ENCODE measurements around the gene FDXR. TPM values are rescaled to one million over a fixed set of nuclear protein-coding genes. Genes with fewer than 3 reads are reported as not detected.

The FDXR gene
- total RNA-seq, 1 experiment from 2014 or later, result 39.7 TPM

- Histone ChIP-seq H3K18ac (ENCODE audit: insufficient read length, low read depth, low read length) (no peak overlapping the region), H2AFZ (ENCODE audit: low read length) (no peak overlapping the region), H3K4me1 (ENCODE audit: insufficient read depth, low read length) (no peaks in the 10 kb centered on the region), H2BK5ac (ENCODE audit: insufficient read length, low read length) (no peak overlapping the region), H4K5ac (ENCODE audit: insufficient read length, low read depth, low read length) (no peak overlapping the region), H2BK120ac (ENCODE audit: low read depth, low read length, poor library complexity, severe bottlenecking) (no peak overlapping the region), H4K20me1 (ENCODE audit: control insufficient read depth, insufficient read depth, insufficient read length) (peaks cover 3% of the 10 kb centered on the region), H3K23ac (ENCODE audit: insufficient read length, low read depth, low read length) (no peak overlapping the region), H3T11ph (ENCODE audit: low read length) (no peak overlapping the region), H3K14ac (ENCODE audit: insufficient read depth, low read length) (no peak overlapping the region), H2BK20ac (ENCODE audit: low read depth, low read length, poor library complexity, severe bottlenecking) (no peak overlapping the region), H2BK12ac (ENCODE audit: insufficient read length, low read depth, low read length) (no peak overlapping the region), H3K27ac (ENCODE audit: insufficient read length, low read depth, low read length) (no peak overlapping the region), H3K4me2 (ENCODE audit: insufficient read depth, insufficient read length, low read length) (no peak overlapping the region), H3K79me2 (ENCODE audit: insufficient read depth, low read length) (no peaks in the 10 kb centered on the region), H4K8ac (replicated peaks; ENCODE audit: insufficient read length, low read depth, low read length) (no peak overlapping the region), H4K91ac (ENCODE audit: insufficient read length, low read depth, low read length) (no peak overlapping the region), H2BK15ac (ENCODE audit: low read depth, low read length) (no peak overlapping the region), H3K23me2 (ENCODE audit: insufficient read length, low read depth, low read length, poor library complexity, severe bottlenecking) (no peaks in the 10 kb centered on the region), H3K27me3 (ENCODE audit: insufficient read depth, low read length) (no peaks in the 10 kb centered on the region), H3K9me3 (ENCODE audit: control insufficient read depth, low read depth, low read length) (no peaks in the 10 kb centered on the region), H3K56ac (ENCODE audit: insufficient read length, low read depth, low read length) (no peak overlapping the region), H3K9ac (ENCODE audit: extremely low read depth, insufficient read length, low read length) (no peak overlapping the region), H3K79me1 (ENCODE audit: insufficient read depth, low read depth, low read length, poor library complexity, severe bottlenecking) (no peaks in the 10 kb centered on the region), H2AK5ac (ENCODE audit: insufficient read length, low read length) (no peak overlapping the region), H3K4ac (ENCODE audit: low read depth, low read length) (no peak overlapping the region)
- WGBS (ENCODE audit: extremely low coverage, insufficient read length, low lambda C conversion rate), result no CpG with 5 or more reads among the region's 22 CpGs
- Mint-ChIP-seq H3K4me3 (no peak overlapping the region), H3K27ac (no peak overlapping the region), H3K27me3 (ENCODE audit: low read depth) (peaks cover 6% of the 10 kb centered on the region), H3K4me1 (peaks cover 0 to 6% of the 10 kb centered on the region in 2 experiments; a peak in 1 of 4 replicates), H3K9me3 (no peaks in the 10 kb centered on the region), H3K36me3 (ENCODE audit: insufficient read depth in 1 of 3, low read depth in 3 of 3) (peaks cover 5 to 10% (median 8%) of the 10 kb centered on the region in 3 experiments; a peak in 6 of 7 replicates)
- no peak for DNase-seq
- no peak for TF ChIP-seq CTCF (conservative IDR thresholded peaks at IDR 0.05)
These were observed 41.2 kb downstream of the FDXR start for GRCh38 chr17:74831444-74832146.

Measured in H9 (cell line).